GM12875 (cell line): ENCODE data around the gene C2orf42.

Experiments
- H3K4me3 ChIP-seq: one replicate; pipeline ENCODE4 v1.5.1; 2011; ENCODE audit warnings: low read depth, low read length, control low read depth
- CTCF ChIP-seq: IDR thresholded peaks from 2 replicates; pipeline ENCODE4 v1.5.1; 2011; ENCODE audit warnings: low read depth, mild to moderate bottlenecking, control low read depth, inconsistent platforms, low read length, moderate library complexity, borderline replicate concordance; ENCODE audit not compliant: insufficient read depth

C2orf42 gene

GRCh38 chr2:70124983-70125480, 65.8 kb downstream of the C2orf42 start:
- no peak for TF ChIP-seq CTCF
- H3K4me3 ChIP-seq = peak overlapping the region; percentile 55

- no peak overlapping the region for H3K4me3 ChIP-seq
- no peak for TF ChIP-seq CTCF
Measured at GRCh38 chr2:70123829-70124116, 67.0 kb downstream of the C2orf42 start.

GRCh38 chr2:70123051-70123828, 67.6 kb downstream of the C2orf42 start:
- no peak overlapping the region for H3K4me3 ChIP-seq
- no peak for TF ChIP-seq CTCF

- no peak overlapping the region for H3K4me3 ChIP-seq
- TF ChIP-seq CTCF = no peak
Measured at GRCh38 chr2:70122470-70122869, 68.3 kb downstream of the C2orf42 start.

GRCh38 chr2:70121627-70122372, 69.0 kb downstream of the C2orf42 start:
- no peak for TF ChIP-seq CTCF
- H3K4me3 ChIP-seq = no peak overlapping the region

GRCh38 chr2:70118798-70119454, 71.9 kb downstream of the C2orf42 start:
- TF ChIP-seq CTCF = no peak
- H3K4me3 ChIP-seq = no peak overlapping the region
